ENCODE measurements around the gene HTR4. TPM values are rescaled to one million over a fixed set of nuclear protein-coding genes. Genes with fewer than 3 reads are reported as not detected.

The HTR4 gene
- total RNA-seq, 1 experiment from 2014 or later = not detected

- Histone ChIP-seq H3T11ph (ENCODE audit: low read length) (no peak overlapping the region), H3K9ac (ENCODE audit: extremely low read depth, insufficient read length, low read length) (no peak overlapping the region), H3K27me3 (ENCODE audit: insufficient read depth, low read length) (no peaks in the 10 kb centered on the region), H3K23ac (ENCODE audit: insufficient read length, low read depth, low read length) (no peak overlapping the region), H3K23me2 (ENCODE audit: insufficient read length, low read depth, low read length, poor library complexity, severe bottlenecking) (no peaks in the 10 kb centered on the region), H3K9me3 (ENCODE audit: control insufficient read depth, low read depth, low read length) (no peaks in the 10 kb centered on the region), H4K8ac (replicated peaks; ENCODE audit: insufficient read length, low read depth, low read length) (no peak overlapping the region), H4K20me1 (ENCODE audit: control insufficient read depth, insufficient read depth, insufficient read length) (no peaks in the 10 kb centered on the region), H3K4me2 (ENCODE audit: insufficient read depth, insufficient read length, low read length) (no peak overlapping the region), H3K14ac (ENCODE audit: insufficient read depth, low read length) (no peak overlapping the region), H3K27ac (ENCODE audit: insufficient read length, low read depth, low read length) (no peak overlapping the region), H2BK5ac (ENCODE audit: insufficient read length, low read length) (no peak overlapping the region), H2BK12ac (ENCODE audit: insufficient read length, low read depth, low read length) (no peak overlapping the region), H3K79me1 (ENCODE audit: insufficient read depth, low read depth, low read length, poor library complexity, severe bottlenecking) (no peaks in the 10 kb centered on the region), H3K18ac (ENCODE audit: insufficient read length, low read depth, low read length) (no peak overlapping the region), H2AK5ac (ENCODE audit: insufficient read length, low read length) (no peak overlapping the region), H2AFZ (ENCODE audit: low read length) (no peak overlapping the region), H2BK20ac (ENCODE audit: low read depth, low read length, poor library complexity, severe bottlenecking) (no peak overlapping the region), H3K56ac (ENCODE audit: insufficient read length, low read depth, low read length) (no peak overlapping the region), H4K91ac (ENCODE audit: insufficient read length, low read depth, low read length) (no peak overlapping the region), H3K79me2 (ENCODE audit: insufficient read depth, low read length) (no peaks in the 10 kb centered on the region), H4K5ac (ENCODE audit: insufficient read length, low read depth, low read length) (no peak overlapping the region), H3K4ac (ENCODE audit: low read depth, low read length) (no peak overlapping the region), H3K4me1 (ENCODE audit: insufficient read depth, low read length) (no peaks in the 10 kb centered on the region), H2BK15ac (ENCODE audit: low read depth, low read length) (no peak overlapping the region), H2BK120ac (ENCODE audit: low read depth, low read length, poor library complexity, severe bottlenecking) (no peak overlapping the region)
- no peak for DNase-seq
- no peak overlapping the region for H3K27ac Mint-ChIP-seq
- WGBS (ENCODE audit: extremely low coverage, insufficient read length, low lambda C conversion rate) = no CpG with 5 or more reads among the region's 2 CpGs
- no peak for TF ChIP-seq CTCF (conservative IDR thresholded peaks at IDR 0.05)
- H3K4me1 Mint-ChIP-seq = no peaks in the 10 kb centered on the region
- H3K36me3 Mint-ChIP-seq (ENCODE audit: insufficient read depth in 1 of 3, low read depth in 3 of 3) = no peaks in the 10 kb centered on the region
- no peak overlapping the region for H3K4me3 Mint-ChIP-seq
- H3K27me3 Mint-ChIP-seq (ENCODE audit: low read depth) = no peaks in the 10 kb centered on the region
- H3K9me3 Mint-ChIP-seq = no peaks in the 10 kb centered on the region
Measured at GRCh38 chr5:148620696-148621095, 33.6 kb downstream of the HTR4 start.
